Myocyte (in vitro differentiated cells): Measurements from ENCODE around the gene KIF1A. TPM values are rescaled to one million over a fixed set of nuclear protein-coding genes. Genes with fewer than 3 reads are reported as not detected.
"Not testable (repeated sequence)": the region's sequence is repeated elsewhere in the genome, so short reads cannot be mapped to it uniquely, and the experiment has no call there.

Source experiments
- DNase-seq: peaks from one replicate; pipeline ENCODE4 v3.0.0-alpha.2; 2012; ENCODE audit warnings: low read depth
- total RNA-seq: library from RNA; depleted of rRNA; stranded (reverse); fragments of >200 nt; gene quantifications from 2 replicates; pipeline ENCODE4 v1.2.3, GENCODE V29; 2014

KIF1A gene
- total RNA-seq, 1 donor from 2014 or later, result 0.16 TPM

DNA sequence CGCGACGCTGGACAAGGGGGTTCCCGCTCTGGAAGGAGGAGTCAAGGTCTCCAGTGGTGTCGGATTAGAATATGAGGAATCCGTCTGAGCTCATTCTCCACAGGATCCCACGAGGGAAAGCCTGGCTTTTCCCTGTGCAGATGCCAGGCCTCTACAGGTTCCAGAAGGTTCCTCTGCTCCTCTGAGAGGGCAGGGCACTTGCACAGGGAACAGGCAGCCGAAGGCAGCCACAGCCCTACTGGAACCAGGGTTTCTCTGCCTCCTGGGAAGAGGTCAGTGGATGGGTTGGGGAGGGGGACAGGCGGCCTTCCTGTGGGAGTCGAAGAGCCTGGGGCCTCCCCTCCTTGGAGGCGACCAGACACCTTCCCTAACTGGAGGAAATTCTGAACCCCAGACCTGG, 130.0 kb downstream of the KIF1A start:
- DNase-seq, result no peak

DNA sequence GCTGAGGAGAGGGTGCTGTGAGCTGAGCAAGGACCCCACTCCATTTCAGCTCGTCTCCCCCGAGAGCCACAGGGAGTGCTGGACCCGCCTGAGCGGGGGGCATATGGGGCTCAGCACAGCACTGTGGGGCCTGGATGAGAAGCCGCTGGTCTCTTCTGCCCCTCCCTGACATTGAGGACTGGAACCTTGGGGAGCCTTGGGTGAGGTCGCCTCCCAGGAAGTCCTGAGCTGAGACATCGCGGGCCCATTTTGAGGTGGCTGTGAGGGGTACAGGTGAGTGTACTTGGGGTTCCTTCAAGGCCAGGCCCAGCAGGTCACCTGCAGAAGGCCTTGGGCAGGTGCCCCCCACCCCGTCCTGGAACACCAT, 131.5 kb downstream of the KIF1A start:
- DNase-seq, result no peak

DNA sequence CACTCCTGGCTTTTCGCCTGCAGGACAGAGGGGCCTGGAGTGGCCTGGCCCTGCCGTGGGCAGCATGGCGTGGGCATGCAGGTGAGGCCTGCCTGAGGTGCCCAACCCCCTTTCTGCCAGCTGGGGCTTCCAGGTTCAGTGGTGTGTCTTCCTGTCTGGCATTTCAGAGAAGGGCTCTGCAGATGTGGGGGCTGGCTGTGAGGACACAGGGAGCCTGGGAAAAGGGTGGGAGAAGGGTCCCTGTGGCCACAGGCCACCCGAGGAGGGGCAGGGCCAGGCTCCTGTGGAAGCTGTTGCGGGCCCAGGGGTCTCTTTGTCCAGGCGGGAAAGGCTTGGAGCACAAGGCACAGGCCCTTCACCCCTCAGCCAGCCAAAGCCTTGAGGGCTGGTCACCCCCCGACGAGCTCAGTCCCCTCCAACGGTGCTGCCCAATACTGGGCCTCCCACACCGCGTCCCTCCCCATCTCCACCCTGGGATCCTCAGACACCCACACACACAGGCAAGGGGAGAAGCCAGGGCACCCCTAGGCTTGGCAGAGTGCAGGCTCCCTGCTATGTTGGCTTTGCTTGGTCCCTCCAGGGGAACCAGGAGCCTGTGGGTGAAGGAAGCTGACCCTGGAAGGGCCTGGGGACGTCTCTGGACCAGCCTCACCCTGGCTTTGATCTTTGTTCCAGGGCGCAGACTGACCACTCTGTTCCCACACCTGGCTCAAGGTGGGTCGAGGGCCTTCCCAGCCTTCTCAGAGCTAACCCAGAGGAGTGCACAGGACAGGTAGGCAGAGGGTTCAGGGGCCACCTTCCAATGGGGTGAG, 132.1 kb downstream of the KIF1A start:
- DNase-seq, result no peak

GRCh38 chr2:240687045-240687740, 132.8 kb downstream of the KIF1A start:
- no peak for DNase-seq

DNA sequence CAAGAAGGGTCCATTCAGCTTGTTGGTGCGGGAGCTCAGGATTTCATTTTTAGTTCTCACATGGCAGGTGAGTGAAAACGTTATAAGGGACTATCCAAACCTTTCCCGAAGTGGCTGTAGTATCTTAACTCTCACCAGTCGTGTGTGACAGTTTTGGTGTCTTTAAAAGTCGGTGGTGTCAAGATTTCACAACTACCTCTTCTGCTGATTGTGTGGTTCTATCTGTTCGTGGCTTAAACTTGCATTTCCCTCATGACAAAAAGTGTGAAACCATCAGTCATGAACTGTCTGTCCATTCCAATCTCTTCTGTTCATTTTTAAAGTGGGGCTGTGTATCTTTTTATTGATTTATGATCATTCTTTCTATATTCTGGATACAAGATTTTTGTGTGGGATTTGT, 133.6 kb downstream of the KIF1A start:
- no peak for DNase-seq

DNA sequence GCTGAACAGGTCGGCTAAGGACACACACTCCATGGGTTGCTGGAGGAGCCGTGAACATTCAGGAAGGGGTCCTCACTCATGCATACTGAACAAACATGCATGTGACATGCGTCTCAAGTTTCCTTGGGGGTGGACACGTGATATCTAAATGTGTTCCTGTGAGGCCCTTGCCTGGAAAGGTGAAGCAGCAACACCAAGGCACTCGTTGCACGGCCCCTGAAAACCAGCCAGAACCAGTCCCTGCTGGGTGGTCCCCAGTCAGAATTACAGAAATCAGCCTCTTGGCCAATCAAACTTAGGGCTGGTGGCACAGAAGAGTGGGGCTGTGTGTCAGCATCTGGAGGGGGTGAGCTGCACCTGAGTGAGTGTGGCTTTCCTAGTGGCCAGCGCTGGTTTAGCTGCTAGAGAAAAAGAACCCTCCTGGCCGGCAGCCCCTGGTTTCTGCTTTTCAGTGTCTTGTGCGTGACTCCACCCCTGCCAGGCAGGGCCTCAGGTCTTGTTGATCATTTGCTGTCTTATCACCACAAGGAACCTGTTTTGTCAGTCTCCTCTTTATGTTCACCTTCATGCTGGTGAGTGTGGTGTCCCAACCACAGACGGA, 134.1 kb downstream of the KIF1A start:
- no peak for DNase-seq

- not testable (repeated sequence) for DNase-seq
These were observed 135.9 kb downstream of the KIF1A start for GRCh38 chr2:240683980-240684728.

GRCh38 chr2:240683329-240683979, 136.6 kb downstream of the KIF1A start:
- not testable (repeated sequence) for DNase-seq

GRCh38 chr2:240682431-240683224, 137.4 kb downstream of the KIF1A start, which contains the start of gene AQP12B:
Gene AQP12B (minus strand): TSS chr2:240682885. CDS start chr2:240682837, 48 bp downstream.
- DNase-seq, result not testable (repeated sequence)

DNA sequence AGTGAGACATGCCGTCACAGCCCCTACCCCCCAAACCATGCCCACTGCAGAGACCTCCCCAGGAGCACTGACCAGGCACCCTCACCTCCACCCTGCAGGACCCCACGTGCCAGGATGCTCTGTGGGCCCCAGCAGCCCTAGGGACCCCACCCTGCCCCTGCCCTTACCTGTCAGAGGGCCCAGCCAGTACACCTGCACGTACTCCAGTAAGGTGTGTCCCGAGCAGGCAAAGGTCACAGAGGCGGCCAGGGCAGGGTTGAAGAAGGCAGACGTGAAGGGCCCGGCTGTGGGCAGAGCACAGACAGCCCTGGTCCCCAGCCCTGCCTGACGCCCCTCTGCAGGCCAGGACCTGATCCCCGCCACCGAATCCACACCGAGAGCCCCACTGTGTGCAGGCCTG, 139.8 kb downstream of the KIF1A start:
- not testable (repeated sequence) for DNase-seq

GRCh38 chr2:240678909-240679308, 141.1 kb downstream of the KIF1A start:
- not testable (repeated sequence) for DNase-seq

DNA sequence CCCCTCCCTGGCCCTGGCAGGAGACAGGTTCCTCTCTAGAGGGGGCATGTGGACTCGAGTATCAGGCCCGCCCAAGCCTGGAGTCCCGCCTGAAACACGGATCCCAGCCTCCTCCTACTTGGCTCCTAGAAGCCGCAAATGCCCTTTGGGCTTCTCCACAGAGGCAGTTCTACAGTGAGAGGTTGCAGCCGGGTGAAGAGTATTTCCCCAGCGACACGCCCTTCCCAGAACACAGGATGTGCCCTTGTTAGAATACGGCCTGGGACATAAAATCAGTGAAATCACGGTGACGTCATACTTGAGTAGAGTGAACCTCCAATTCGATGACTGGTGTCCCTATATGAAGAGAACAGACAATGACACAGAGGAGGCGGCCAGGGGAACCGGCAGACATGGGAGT, 142.0 kb downstream of the KIF1A start:
- DNase-seq, result not testable (repeated sequence)

GRCh38 chr2:240675345-240675744, 144.7 kb downstream of the KIF1A start:
- DNase-seq, result not testable (repeated sequence)

GRCh38 chr2:240674461-240675184, 145.4 kb downstream of the KIF1A start:
- peak; percentile 11 for DNase-seq

DNA sequence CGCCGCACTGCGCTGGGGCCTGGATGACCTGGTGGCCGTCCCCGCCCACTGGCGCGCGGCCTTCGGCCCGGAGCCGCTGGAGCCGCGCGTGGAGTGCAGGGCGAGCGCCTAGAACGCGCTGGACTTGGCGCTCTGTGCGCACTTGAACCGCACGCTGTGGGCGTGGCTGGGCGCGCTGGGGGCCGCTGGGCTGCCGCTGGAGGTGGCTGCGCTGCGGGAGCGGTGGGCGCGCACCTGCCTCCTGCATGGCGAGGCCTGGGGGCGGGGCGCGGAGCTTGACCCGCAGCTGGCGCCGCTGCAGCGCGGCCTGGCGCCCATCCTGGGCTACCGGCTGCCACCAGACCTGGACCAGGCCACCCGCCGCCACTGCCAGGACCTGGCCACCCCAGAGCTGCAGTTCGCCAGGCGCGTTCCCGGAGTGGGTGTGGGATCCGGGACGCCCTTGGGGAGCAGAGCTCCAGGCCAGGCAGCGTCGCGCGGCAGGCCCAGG, 147.3 kb downstream of the KIF1A start:
- DNase-seq, result no peak

DNA sequence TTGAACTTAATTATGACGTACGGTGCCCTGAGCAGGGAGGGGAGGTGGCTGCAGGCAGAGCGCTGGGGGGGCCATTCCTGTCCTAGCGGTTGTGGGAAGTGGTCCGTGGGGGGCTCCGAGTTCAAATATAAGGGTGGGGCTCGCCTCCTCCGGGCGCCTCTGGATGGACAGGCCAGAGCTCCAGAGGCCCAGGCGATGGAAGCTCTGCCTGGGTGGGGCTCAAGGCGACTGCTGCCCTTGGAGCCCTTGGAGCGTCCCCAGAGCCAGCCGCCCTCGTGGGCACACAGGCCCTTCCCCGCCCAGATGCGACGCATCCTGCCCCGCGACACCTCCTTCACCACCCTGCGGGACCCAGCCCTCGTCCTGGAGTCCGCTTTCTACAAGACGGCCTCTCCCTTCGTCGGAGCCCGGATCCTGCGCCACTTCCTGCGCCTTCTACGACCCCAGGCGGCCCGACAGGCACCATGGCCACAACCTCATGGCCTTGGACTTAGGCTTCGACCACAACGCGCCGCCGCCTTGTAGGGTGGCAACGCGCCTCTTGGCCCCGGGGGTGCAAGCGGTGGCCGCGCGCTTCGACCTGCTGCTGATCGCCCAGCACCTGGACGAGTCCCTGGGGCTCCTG, 147.8 kb downstream of the KIF1A start:
- DNase-seq, result no peak

GRCh38 chr2:240670950-240671349, 149.1 kb downstream of the KIF1A start:
- no peak for DNase-seq

DNA sequence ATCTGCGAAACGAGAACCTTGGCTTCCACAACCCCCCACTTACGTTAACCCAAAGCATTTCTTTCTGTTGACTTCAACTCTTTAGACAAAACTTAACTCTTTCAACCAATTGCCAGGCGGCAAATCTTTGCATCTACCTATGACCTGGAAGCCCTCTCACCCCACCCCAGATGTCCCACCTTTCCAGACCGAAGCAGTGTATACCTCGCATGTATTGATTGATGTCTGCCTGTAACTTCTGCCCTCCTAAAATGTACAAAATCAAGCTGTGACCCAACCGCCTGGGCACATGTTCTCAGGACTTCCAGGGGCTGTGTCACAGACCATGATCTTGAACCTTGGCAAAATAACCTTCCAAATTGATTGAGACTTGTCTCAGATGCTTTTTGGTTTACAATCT, 149.6 kb downstream of the KIF1A start:
- DNase-seq, result no peak

GRCh38 chr2:240664622-240665021, 155.4 kb downstream of the KIF1A start:
- DNase-seq, result no peak
